GM13976 (cell line): Measurements from ENCODE around the gene NUDT14.

Experiments used
- DNase-seq: peaks from one replicate; pipeline ENCODE4 v3.0.0; 2012; ENCODE audit warnings: low spot score
- CTCF ChIP-seq: IDR thresholded peaks from 2 replicates; pipeline ENCODE4 v1.5.1; 2012; ENCODE audit warnings: borderline replicate concordance, mild to moderate bottlenecking; ENCODE audit not compliant: insufficient read depth; ENCODE audit errors: extremely low read depth, missing control alignments, control extremely low read depth
- in situ Hi-C: fragments of 300-500 bp; cut with MboI; formaldehyde crosslinking; loops from one replicate; pipeline ENCODE4 v1.12.0; 2022; ENCODE audit warnings: low sequenced_read_pairs, mixed read lengths, inconsistent platforms; ENCODE audit not compliant: unreplicated experiment

NUDT14 gene

GRCh38 chr14:105218611-105219010 lies 37.5 kb upstream of the NUDT14 start:
- no peak for DNase-seq
- no peak for TF ChIP-seq CTCF
- in situ Hi-C loops, result no loop called here

- in situ Hi-C loops, result no loop called here
- no peak for DNase-seq
- TF ChIP-seq CTCF, result no peak
Measured at GRCh38 chr14:105217774-105218173, 36.7 kb upstream of the NUDT14 start.

DNA sequence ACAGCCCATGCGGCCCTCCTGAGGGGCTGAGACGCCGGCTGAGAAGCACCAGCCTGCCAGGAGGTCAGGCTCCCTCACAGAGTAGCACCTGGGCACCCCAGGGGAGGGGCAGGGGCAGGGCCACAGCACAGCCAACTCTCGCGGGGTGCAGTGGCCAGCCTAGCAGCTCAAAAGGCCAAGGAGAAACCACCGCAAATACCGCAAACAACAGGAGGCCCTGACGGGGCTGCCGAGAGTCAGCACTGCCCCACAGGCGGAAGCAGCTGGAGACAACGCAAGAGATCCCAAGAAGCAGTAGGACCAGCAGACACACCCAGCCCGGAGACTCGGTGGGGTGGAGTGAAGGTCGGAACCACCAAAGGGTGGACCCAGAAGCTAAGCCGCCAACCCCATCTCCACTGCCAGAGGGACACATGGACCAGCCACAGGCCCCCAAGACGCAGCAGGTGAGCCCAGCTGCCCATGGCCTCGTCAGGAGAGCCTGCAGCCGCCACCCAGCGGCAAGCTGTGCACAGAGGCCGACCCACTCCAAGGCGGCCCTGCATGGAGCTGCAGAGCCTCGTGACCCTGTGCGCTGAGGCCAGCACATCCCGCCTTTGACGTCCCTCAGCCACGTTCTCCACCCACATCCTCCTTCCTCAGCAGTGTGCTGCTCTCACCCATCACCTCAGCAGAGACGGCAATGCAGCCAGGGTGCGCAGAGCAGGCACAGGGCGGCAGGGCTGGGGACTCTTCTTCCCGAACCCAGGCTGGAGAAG lies 35.6 kb upstream of the NUDT14 start:
- DNase-seq, result no peak
- TF ChIP-seq CTCF, result no peak
- in situ Hi-C loops, result no loop called here

GRCh38 chr14:105215602-105216001 lies 34.5 kb upstream of the NUDT14 start:
- in situ Hi-C loops, result no loop called here

GRCh38 chr14:105214324-105214915 lies 33.3 kb upstream of the NUDT14 start:
- no peak for TF ChIP-seq CTCF
- no peak for DNase-seq
- in situ Hi-C loops, result no loop called here

More at GRCh38 chr14:105215602-105216001, 34.5 kb upstream of the NUDT14 start:
- no peak for DNase-seq
- TF ChIP-seq CTCF, result no peak

DNA sequence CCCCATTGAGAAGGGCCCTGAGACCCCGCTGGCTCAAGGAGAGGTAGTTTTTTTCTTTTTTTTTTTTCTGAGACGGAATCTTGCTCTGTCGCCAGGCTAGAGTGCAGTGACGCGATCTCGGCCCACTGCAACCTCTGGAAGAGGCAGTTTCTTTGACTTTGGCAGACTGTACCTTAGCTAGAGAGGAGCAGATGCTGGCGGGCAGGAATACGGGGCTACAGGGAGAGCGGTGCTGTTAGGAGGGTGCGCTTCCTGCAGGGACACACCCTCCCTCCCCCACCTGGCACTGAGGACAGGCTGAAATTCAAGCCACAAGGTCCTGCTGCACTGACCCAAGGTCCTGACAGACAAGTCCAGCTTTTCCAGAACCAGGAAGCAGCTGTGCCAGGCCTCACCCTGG lies 32.2 kb upstream of the NUDT14 start:
- no peak for TF ChIP-seq CTCF
- DNase-seq, result no peak
- in situ Hi-C loops, result no loop called here
